Activated gamma-delta T cell (primary cell): ENCODE measurements around the gene CFAP61.

Experiments used
- DNase-seq: peaks from one replicate; lab custom pipeline; 2025; lab: John Stamatoyannopoulos, UW

Gene CFAP61

DNA sequence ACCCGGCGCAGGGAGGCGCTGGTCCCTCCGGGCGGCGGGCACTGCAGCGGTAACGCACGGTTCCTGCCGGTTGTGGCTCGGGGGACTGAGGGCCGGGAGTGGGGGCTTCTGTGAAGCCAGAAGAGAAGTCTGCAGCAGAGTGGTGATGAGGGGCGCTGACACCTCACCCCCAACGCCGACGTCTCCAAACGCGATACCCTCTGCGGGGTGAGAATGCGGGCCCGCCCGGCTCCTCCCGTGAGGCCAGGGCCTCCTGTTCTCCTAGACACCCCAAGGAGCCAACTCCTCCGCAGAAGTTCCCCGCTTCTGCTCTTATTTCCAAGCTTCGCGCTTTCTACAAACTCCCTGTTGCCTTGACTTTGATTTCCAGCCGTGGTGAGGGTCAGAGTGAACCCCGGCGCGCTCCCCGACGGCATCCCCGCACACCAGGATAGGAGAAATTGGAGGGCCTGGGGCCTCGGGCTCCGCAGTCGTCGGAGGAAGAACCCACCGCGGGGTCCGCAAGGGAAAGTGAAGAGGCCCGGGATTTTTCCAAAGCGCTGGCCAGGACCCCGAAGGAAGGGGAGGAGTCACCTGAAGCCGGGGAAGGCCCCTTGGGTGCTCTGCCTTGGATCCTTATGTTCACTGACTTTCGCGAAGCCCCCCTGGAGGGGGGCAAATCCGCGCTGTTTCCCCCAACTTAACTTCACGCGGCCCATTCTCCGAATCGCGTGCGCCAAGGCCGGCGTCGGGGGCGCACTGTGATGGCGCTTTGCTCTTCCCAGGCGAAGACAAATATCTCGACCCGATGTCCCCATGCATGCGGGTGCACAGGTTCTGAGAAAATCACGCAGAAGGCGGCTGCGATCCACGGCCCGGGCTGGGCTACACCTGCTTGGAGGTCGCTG lies 312.5 kb downstream of the CFAP61 start:
- DNase-seq: no peak

DNA sequence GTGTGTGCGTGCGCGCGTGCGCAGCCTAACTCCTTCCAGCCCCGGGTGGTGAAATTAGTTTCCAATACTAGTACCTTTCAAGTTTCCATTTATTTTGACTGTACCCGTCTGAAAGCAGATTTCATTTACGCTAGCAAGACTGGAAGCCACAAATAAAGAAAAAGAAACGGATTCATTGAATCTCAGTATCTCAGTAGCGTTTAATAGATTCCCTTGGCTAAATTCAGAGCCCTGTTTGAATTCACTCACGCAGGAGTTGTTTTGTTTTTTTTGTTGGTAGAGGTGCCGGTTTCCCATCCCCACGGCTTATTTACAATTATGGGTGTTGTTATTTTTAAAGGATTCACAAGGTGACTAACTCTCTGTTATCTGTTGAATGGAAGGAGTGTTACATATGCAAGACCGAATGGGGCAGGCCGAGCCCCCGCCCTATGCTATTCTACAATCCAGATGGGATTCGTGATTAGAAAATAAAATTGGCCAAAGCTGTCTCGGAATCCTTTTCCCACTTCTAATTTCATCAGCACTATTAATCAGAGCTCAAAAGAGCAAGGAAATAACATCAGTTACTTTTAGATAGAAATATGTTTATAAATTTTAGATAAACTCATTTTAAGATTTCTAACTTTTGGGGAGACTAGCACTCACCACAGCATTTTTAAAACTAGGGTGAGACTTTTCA lies 313.3 kb downstream of the CFAP61 start:
- DNase-seq: no peak

DNA sequence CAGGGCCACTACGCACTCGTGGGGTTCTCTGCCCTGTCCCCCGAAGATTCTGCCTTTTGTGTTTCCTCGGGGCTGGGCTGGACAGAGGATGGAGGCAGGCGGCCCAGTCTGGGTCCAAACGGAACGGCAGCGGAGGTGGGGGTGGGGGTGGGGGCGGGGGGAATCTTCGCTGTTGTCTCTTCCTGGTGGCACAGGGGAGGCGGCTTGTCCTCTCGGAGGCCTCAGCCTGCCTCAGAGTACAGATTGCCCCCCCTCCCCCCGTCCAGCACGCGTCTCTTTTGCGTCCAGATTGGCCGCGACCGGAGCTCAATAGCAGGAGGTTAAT lies 314.2 kb downstream of the CFAP61 start:
- DNase-seq: no peak

DNA sequence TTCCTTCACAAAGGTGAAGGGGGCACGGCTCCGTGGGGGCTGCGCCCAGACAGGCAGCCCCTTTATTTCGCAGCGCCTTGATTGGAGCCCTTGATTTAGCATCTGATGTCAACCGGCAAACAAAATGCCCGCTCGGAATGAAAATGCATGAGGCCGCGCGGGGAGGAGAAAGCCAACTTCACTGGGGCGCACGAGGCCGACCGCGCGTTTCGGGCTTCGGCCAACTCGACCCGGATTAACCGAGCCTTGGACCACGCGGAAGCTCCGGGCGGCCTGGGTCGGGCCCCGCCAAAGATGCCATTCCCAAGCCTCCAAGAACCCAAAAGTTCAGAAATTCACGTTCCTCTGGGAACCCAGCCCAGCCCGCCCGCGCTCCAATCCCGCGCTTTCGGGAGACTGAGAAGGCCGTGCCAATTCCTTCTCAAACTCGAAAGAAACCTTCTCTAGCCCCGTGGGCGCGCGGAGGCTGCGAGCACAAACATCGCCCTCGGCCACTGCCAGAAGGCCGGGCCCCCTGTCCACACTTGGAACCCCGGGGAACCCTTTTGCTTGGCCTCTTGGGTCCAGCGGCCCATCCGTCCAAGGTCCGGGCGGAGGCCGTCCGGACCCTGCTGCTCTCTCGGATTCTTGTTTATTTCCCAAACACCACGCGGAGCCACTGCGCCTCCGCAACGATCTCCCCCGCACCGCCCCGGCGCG lies 314.7 kb downstream of the CFAP61 start:
- no peak for DNase-seq

DNA sequence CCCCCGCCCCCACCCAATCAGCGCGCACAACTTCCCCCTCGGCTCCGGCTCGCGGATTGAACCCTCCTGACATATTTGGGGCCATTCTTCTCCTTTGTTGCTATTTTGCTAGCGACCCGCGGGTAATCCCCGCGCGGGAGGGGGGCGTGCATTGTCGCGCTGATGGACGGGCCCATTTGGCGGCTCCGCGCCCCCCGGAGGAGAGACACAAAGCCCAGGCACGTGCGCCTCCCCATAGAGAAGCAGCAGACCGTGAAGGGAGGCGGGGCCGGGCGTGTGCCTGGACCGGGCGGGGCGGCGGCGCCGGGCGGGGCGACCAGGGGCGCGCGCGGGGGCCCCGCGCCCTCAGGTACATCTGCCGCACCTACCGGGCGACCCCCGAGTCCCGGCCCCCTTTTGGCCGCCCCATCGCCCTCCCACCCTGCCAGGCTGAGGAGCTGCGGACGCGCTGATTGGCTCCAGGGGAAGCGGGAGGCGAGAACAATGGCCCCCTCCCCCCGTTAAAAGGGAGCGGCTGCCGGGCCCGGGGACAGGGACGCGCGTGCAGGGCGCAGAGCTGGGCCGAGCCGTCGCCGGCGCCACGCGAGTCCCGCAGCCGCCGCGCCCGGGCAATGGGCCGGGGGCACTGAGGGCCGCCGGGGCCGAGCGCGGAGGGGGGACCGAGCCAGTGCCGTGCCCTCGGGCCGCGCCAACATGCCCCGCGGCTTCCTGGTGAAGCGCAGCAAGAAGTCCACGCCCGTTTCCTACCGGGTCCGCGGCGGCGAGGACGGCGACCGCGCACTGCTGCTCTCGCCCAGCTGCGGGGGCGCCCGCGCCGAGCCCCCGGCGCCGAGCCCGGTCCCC lies 315.5 kb downstream of the CFAP61 start, which contains the start of gene INSM1:
TSS of gene INSM1 (plus strand) at position 530 of the 843 bp plus-strand sequence. CDS start at position 694, 164 bp downstream.
- DNase-seq: no peak

DNA sequence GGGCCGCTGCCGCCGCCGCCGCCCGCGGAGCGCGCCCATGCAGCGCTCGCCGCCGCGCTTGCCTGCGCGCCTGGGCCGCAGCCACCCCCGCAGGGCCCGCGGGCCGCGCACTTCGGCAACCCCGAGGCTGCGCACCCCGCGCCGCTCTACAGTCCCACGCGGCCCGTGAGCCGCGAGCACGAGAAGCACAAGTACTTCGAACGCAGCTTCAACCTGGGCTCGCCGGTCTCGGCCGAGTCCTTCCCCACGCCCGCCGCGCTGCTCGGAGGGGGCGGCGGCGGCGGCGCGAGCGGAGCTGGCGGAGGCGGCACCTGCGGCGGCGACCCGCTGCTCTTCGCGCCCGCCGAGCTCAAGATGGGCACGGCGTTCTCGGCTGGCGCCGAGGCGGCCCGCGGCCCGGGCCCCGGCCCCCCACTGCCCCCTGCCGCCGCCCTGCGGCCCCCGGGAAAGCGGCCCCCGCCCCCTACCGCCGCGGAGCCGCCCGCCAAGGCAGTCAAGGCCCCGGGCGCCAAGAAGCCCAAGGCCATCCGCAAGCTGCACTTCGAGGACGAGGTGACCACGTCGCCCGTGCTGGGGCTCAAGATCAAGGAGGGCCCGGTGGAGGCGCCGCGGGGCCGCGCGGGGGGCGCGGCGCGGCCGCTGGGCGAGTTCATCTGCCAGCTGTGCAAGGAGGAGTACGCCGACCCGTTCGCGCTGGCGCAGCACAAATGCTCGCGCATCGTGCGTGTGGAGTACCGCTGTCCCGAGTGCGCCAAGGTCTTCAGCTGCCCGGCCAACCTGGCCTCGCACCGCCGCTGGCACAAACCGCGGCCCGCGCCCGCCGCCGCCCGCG lies 316.3 kb downstream of the CFAP61 start:
- no peak for DNase-seq

DNA sequence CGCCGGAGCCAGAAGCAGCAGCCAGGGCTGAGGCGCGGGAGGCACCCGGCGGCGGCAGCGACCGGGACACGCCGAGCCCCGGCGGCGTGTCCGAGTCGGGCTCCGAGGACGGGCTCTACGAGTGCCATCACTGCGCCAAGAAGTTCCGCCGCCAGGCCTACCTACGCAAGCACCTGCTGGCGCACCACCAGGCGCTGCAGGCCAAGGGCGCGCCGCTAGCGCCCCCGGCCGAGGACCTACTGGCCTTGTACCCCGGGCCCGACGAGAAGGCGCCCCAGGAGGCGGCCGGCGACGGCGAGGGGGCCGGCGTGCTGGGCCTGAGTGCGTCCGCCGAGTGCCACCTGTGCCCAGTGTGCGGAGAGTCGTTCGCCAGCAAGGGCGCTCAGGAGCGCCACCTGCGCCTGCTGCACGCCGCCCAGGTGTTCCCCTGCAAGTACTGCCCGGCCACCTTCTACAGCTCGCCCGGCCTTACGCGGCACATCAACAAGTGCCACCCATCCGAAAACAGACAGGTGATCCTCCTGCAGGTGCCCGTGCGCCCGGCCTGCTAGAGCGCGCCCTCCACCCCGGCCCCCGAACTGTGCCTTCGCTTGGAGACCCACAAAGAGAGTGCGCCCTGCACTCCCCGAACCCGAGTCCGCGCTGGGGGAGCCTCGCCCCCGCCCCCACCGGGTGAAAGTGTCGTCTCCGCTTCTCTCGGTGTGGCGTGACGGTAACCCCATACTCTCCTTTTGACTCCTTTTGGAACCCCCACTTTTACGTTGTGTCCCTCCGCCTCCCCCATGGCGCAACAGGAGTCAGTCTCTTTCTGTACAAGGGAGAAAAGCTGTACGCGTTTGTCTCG lies 317.1 kb downstream of the CFAP61 start:
- DNase-seq: no peak

DNA sequence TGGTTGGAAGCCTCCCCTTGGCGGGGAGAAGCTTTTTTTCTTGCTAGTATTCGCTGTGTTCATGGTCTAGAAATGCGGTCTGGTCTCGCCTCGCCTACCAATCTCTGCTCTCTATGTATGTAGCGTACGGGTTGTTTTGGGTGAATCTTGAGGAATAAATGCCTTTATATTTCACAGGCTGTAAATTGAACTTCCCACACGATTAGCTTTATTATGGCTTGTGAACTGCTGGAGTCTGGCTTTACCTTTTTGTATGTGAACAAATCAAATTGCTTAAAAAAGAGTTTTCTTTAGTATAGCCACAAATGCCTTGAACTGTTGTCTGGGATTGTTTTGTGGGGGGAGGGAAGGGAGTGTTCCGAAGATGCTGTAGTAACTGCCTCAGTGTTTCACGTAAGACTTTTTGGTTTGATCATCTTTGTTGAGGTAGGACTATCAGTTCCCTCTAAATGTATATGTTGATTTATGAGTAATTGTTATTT lies 317.8 kb downstream of the CFAP61 start:
- DNase-seq: no peak

DNA sequence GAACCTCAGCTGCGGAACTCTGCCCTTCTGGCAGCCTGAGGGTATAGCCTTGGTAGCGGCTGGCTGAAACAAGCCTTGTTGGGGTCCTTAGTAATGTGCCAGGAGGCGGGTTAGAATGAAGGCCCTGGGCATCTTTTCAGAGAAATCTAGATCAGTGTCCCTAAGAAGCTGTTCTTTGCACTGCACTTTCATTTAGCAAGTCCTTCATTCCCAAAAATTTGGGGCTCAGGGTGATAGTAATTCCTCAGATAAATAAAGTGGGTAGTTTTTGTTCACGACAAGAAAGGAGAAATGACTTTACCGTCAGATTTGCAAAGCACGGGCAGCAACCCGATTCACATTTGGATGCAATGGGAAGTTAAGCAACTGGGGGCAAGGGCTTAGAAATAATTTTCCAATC lies 318.8 kb downstream of the CFAP61 start:
- DNase-seq: no peak

DNA sequence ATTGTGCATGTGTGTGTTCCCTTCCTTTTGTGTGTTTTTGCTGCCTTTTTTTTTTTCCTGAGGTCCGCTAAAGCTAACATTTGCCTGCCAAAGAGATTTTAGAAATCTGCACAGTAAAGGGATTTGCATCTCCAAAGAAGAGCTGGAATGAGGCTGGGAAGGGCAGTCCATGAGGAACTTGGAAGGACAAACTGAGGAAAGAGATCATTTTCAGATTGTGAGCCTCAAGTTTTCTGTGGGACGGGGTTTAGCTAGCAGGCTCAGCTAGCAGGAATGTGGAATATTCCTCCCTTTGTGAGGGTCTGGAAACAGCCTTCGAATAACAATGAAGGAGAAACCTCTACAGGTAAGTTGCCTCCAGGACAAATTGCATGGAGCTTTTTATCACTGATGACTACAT lies 319.3 kb downstream of the CFAP61 start:
- DNase-seq: no peak

DNA sequence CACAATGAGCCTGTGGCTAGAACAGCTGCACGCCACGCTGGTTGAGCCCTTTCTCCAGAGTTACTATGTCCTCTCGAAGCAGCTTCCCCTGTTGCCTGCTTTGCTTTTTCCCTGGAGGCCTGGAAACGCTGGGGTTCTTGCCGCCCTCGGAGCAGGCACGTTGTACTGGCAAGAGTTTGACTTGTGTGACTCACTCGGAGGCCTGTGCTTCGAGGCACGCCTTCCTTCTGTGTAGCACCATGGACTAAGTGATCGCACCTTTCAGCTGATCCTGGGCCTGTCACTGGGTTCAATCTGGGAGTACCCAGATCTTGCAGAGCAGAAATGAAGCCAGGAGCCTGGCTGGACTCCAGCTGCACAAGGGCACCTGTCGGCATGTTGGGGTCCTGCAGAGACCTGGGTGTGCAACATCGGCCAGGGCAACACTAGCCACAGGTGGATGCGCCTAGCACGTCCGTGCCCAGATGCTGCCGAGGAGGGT lies 320.8 kb downstream of the CFAP61 start:
- DNase-seq: no peak

DNA sequence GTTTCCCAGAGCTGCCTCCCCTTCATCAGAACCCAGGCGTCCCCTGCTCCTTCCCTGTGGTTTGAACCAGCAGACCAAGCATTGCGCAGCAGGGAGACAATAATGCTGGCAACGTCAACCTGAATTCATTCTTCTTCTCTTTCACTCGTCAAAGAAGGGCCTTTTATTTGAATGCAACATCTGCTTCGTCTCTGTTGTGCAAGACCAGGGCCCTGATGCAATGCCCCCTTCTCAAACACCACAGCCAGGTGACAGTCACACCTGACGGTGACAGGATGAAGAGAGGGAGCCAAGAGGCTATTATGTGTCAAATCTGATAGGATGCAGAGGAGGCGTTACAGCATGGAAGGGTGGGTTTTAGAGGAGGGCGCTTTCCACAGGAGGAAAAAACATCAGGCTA lies 323.5 kb downstream of the CFAP61 start:
- DNase-seq: no peak

DNA sequence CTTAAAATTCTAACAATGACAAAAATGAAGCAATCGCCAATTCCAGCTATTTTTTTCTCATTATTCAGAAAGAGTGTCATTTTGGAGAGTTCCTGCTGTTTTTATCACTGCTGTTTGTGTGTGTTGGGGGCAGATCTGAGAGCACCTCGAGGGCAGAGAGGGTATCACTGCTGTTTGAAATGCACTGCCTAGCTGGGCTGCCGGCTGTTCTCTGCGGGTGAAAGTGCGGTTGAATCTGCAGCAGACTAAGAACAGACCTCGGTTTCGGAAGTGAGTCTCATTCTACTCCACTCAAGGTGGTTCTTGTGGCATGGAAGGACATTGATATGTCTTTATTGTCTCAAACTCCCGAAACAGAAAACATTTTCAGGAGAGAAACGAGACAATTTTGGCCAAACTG lies 333.9 kb downstream of the CFAP61 start:
- DNase-seq: no peak

DNA sequence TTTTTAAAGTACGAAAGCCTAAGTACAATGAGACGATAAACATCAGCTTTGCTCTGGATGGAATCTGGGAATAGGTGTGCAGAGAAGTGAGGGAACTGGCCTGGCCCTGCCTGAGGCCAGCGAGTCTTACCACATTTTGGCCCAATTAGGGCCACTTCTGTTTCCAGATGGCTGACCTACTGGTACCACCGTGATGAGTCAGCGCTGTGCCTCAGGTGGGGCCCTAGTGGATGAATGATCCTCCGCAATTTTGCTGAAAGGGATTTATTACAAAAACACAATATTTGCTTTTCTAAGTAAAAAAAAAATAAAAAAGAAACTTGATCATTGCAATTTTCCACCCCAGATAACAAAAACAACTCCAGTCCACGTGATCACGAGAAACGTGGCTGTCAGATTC lies 338.1 kb downstream of the CFAP61 start:
- DNase-seq: no peak

DNA sequence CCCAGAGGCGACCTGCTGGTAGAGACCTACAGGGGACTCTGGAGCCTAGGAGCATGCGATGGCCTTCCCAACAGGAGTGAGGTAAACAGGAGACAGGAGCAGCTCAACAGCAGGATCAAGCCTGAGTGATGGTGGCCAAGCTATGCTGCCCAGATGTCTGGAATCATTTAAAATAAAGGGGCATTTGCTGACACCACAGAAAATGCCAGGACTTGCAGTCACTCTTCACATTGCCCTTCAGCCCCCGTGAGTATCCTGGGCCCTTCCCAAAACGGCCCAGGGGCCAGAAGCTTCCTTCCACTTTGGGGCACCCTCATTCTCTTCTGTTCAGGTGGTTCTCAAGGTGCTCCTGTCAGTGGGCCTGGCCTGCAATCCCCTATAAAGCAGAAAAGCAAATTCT lies 338.8 kb downstream of the CFAP61 start:
- DNase-seq: no peak

DNA sequence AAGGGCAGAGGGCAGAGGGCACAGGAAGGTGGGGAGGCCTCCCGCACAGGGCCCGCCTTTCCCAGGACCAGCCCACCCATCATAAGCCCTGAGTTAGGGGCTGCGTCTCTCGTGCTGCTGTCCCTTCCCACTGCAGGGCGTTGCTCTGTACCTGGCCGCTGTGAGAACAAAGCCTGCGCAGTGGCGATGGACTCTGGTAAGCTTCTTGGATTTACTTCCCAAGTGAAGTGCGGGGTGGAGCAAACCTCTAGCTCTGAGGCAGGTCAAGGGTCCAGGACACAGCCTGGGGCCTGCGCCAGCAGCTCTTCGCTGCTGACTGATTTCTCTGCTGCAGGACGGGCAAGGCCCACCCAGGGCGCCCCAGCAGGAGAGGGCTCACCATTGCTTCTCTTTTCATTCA lies 339.4 kb downstream of the CFAP61 start:
- DNase-seq: no peak

DNA sequence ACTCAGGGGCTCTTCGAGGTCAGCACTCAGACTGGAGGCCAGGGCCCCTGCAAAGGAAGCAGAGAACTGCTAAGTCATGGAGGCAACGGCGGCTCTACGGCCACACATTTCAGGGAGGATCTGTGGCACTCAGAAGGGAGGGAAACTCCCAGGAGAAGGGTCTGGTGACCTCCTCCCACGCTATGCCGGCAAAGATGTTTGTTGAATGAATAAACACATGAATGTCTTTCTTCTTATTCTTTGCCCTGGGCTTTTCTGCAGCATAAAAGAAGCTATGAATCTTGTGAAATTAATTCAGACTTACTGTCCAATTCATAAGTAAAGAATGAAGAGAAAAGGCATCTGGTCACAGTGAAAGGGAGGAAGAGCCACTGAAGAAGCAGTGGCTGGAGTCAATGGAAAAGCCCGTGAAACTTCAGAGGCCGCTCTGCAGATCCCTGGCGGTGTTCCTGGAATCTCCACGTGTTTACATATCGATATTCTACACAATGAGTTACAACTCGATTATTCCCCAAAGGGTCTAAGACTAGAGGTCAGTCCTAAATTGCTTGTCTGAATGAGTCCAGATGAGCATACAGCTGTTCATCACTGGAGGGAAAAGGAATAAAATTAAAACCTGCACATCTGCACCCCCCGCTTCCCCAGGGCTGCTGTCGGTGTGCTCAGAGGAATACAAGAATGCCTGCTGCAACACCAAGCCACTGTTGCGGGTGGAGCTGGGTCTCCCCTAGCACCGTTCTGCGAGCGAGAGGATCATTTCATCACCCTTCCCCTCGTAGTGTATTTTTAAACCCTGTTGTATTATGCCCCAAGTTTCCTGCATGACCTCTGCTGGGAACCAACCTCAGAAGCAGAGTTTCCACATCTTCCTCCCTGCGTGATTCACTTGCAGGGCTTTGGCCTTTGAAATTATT lies 341.1 kb downstream of the CFAP61 start:
- DNase-seq: no peak

DNA sequence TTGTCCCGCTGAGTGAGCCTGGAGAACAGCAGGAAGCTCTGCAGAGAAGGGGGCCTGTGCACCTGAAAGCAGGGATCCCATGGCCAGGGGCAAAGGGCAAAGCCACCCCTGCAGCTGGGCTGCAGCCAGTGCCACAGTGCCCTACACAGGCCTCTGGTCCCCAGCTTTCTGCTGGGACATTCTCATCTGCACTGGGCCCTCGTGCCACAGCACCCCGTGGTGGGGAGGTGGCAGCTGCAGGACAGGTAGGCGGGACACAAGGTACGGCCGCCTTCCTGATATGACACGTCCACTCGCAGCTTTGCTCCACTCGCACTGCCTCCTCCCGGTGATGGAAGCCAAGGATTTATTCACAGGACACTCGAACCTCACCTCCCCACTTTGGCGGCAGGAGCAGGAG lies 342.8 kb downstream of the CFAP61 start:
- no peak for DNase-seq
